Measurements from ENCODE around the gene TSEN54.

TSEN54 gene

DNA sequence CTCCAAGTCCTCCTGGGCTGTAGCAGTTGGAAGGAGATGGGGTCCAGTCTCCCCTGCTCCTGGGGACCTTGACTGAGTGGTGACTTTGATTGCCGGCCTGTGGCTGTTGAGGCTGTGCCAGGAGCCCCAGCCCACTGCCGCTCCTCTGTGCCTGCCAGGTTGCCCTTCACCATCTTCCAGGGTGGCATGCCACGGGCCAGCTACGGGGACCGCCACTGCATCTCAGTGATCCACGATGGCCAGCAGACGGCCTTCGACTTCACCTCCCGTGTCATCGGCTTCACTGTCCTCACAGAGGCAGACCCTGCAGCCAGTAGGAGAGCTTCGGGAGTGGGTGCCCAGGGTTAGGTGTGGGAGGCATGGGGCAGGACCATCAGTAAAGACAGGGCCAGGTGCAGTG lies 47.9 kb downstream of the TSEN54 start:
- no peak for DNase-seq (ENCODE audit: low read depth, low spot score)

DNA sequence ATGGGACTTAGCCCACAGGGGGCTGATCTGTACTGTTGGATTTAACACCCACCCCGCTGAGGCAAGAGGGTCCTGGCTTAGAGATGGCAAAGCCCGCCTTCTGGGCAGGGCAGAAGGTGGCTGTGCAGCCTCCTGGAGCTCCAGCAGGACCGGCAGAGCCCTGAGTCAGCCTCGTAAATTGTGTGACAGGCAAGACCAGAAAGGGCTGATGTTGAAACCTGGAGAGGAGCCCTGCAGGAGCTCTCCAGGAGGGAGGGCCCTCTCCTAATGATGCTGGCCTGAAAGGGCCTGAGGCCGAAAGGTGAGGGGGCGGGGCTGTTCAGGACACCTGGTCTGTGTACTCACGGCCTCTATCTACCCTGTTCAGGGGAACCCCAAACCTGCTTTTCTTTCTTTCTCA lies 48.7 kb downstream of the TSEN54 start:
- no peak for DNase-seq (ENCODE audit: low read depth, low spot score)

DNA sequence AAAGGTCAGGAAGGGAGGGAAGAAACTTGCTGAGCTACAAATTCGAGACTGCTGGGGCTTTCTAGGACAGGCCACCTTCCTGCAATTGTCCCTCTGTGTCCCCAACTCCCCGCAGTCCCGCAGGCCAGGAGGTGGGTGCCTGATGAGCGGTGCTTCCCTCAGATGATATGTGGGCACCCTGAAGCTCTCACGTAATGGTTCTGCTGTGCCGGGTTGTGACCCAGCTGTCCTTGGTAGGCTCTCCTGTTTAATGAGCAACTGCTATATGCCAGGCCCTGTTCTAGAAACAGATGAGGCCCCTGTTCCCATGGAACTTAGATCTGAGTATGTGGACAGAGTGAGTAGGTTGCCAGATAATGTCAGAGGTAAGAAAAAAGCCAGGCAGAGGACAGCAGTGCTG lies 49.3 kb downstream of the TSEN54 start:
- DNase-seq (ENCODE audit: low read depth, low spot score): no peak

DNA sequence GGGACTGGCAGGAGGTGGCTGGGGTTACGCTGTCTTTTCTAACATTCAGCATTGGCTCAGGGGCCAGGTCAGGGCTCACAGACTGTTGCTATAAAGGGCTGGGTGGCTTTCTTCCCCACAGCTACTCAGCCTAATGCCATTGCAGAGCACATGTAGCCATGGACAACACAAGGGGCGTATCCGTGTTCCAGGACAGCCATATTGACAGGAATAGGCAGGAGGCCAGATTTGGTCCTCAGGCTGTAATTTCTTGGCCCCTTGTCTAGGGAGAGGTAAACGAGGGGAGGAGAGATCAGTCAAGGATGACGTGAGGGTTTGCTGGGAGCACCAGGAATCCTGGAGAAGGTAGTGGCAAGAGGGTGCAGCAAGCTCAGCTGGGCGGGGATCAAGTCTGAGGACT lies 50.1 kb downstream of the TSEN54 start:
- DNase-seq (ENCODE audit: low read depth, low spot score): no peak

DNA sequence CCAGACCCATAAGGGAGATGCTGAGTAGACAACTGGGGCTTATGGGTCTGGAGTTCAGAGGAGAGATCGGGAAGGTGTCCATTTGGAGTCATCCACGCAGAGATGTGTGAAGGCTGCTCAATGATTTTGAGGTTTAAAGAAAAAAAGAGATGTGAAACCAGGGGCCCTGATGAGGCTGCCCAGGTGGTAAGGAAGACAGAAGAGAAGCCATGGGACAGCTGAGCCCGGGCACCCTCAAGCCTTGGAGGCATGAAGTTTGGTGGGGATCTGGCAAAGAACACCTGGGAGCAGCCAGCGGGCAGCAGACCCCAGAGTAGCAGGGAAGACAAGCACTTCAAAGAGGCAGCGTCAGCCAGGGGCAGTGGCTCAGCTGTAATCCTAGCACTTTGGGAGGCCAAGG lies 50.5 kb downstream of the TSEN54 start:
- DNase-seq (ENCODE audit: low read depth, low spot score): no peak

DNA sequence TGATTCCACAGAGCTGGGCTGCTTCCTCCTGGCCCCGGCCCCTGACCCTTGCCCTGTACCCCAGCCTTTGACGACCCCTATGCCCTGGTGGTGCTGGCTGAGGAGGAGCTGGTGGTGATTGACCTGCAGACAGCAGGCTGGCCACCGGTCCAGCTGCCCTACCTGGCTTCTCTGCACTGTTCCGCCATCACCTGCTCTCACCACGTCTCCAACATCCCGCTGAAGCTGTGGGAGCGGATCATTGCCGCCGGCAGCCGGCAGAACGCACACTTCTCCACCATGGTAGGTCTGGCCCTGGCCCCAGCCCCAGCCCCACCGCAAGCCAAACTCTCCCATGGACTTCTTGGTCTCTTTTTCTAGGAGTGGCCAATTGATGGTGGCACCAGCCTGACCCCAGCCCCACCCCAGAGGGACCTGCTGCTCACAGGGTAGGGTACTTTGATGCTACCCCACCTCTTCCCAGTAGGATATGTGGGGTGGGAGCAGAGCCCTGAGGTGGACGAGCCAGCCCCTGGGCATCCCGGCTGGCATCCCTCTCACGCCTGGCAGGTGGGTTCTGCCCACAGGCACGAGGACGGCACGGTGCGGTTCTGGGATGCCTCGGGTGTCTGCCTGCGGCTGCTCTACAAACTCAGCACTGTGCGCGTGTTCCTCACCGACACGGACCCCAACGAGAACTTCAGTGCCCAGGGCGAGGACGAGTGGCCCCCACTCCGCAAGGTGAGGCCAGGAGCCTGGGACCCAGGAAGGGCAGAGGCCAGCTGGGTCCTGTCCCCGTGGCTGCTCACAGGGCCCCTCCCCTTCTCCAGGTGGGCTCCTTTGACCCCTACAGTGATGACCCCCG lies 52.3 kb downstream of the TSEN54 start:
- DNase-seq (ENCODE audit: low read depth, low spot score): no peak

DNA sequence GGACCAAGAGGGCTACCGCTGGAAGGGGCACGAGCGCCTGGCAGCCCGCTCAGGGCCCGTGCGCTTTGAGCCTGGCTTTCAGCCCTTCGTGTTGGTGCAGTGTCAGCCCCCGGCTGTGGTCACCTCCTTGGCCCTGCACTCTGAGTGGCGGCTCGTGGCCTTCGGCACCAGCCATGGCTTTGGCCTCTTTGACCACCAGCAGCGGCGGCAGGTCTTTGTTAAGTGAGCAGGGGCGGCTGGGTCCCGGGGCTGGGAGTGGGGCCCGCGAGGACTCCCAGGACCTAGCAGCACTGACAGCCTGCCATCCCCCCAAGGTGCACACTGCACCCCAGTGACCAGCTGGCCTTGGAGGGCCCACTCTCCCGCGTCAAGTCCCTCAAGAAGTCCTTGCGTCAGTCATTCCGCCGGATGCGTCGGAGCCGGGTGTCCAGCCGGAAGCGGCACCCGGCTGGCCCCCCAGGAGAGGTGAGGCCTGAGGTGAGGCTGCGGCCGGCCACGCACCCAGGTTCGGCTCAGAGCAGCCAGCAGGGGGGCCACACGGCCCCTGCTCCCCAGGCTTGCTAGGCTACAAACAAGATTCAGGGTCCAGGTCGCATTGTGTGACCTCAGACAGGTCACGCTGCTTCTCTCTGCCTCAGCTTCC lies 53.8 kb downstream of the TSEN54 start:
- no peak for DNase-seq (ENCODE audit: low read depth, low spot score)

DNA sequence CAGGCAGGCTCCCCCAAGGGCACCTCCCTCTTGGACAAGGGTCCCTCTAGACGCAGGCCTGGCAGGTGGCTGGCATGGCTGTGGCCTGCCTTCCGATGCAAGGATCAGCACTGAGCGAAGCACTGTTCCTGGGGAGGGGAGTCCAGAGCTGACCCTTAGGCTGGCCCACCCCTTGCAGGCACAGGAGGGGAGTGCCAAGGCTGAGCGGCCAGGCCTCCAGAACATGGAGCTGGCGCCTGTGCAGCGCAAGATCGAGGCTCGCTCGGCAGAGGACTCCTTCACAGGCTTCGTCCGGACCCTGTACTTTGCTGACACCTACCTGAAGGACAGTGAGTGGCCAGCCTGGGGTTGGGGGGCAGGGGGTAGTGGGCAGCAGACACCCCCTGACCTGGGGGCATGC lies 54.4 kb downstream of the TSEN54 start:
- no peak for DNase-seq (ENCODE audit: low read depth, low spot score)

DNA sequence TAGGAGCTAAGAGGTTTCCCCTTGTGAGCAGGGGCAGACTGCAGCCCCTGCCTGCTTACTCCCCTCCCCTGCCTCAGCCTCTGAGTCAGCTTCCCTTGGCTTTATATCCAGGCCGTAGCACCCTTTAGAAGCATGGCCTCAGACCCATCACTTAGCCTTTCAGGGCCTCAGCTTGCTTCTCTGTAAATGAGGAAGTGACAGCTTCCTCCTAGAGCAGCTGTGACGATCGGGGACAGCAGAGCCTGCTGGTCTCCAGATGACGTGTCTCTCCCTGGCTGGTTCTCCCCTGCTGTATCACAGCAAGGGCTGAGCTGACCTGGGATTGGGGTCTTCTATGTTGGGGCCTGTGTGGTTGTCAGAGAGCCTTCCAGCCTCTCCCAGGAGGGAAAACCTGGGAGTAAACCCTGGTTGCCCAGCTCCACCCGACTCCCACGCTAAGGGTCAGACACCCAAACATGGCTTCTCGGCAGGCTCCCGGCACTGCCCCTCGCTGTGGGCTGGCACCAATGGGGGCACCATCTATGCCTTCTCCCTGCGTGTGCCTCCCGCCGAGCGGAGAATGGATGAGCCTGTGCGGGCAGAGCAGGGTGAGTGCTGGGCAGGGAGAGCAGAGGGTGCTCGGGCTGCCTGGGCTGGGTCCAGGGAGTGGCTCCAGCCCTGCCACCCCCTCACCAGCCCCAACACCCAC lies 55.0 kb downstream of the TSEN54 start:
- DNase-seq (ENCODE audit: low read depth, low spot score): no peak

DNA sequence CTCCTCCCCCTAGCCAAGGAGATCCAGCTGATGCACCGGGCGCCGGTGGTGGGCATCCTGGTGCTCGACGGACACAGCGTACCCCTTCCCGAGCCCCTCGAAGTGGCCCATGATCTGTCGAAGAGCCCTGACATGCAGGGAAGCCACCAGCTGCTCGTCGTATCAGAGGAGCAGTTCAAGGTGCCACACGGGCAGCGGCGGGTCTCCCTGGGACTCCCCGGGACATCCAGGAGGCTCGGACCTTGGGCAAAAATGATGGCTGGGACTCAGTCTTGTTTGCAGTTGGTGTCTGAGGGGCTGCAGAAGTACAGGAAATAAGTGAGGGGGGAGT lies 55.5 kb downstream of the TSEN54 start:
- no peak for DNase-seq (ENCODE audit: low read depth, low spot score)

DNA sequence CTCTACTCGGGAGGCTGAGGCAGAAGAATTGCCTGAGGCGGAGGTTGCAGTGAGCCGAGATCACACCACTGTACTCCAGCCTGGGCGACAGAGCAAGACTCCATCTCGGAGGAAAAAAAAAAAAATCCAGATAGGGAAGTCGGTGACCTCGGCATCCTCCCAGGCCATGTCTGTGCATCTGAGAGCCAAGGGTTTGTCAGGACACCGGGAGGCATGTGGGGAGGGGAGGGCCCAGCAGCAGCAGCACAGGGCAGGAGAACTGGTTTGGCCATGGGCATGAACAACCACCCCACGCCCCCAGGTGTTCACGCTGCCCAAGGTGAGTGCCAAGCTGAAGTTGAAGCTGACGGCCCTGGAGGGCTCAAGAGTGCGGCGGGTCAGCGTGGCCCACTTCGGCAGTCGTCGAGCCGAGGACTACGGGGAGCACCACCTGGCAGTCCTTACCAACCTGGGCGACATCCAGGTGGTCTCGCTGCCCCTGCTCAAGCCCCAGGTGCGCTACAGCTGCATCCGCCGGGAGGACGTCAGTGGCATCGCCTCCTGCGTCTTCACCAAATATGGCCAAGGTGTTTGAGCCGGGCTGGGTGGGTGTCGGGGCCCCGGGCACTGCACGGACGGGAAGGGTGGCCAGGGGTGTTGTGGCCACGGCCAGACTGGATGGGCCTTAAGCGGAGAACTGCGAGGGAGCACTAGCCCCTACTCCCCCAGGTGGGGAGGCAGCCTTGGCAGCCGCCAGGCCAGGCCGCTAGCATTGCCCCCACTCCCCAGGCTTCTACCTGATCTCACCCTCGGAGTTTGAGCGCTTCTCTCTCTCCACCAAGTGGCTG lies 56.6 kb downstream of the TSEN54 start:
- no peak for DNase-seq (ENCODE audit: low read depth, low spot score)

DNA sequence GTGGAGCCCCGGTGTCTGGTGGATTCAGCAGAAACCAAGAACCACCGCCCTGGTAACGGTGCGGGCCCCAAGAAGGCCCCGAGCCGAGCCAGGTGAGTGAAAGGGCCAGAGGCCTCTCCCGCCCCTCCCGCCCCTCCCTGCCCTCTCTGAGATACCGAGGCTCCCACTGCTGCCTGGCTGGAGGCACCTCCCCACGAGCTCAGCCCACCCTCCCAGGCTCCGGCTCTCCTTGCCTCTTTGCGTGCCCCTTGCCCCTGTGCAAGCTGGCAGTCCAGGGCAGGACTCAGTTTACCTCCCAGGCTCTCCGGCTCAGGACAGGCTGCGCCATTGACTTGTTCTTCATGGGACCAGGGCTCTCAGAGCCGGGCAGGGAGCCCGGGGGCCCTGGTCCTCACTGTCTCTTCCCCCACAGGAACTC lies 57.2 kb downstream of the TSEN54 start:
- no peak for DNase-seq (ENCODE audit: low read depth, low spot score)

DNA sequence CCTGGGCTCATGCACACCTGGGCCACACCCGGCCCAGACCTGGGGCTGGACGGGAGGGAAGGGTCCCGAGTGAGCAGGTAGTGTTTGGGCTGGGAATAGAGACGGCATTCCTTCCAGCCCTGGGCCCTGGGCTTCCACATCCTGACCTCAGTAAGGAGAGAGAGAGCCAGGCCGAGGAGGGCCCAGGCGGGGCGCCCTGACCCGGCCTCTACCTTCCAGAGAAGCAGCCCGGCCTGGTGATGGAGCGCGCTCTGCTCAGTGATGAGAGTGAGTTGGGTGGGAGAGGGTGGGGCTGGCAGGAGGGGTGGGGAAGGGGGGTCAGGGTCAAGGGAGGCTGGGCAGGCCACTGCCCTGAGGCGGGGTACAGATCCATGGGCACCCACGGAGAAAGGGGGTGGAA lies 57.7 kb downstream of the TSEN54 start:
- no peak for DNase-seq (ENCODE audit: low read depth, low spot score)
